Measurements from ENCODE around the gene PTPRG. TPM values are rescaled to one million over a fixed set of nuclear protein-coding genes. Genes with fewer than 3 reads are reported as not detected.

The PTPRG gene
- total and polyA plus RNA-seq, 4 donors: 3.6 to 35.6 (median 8.1) TPM

DNA sequence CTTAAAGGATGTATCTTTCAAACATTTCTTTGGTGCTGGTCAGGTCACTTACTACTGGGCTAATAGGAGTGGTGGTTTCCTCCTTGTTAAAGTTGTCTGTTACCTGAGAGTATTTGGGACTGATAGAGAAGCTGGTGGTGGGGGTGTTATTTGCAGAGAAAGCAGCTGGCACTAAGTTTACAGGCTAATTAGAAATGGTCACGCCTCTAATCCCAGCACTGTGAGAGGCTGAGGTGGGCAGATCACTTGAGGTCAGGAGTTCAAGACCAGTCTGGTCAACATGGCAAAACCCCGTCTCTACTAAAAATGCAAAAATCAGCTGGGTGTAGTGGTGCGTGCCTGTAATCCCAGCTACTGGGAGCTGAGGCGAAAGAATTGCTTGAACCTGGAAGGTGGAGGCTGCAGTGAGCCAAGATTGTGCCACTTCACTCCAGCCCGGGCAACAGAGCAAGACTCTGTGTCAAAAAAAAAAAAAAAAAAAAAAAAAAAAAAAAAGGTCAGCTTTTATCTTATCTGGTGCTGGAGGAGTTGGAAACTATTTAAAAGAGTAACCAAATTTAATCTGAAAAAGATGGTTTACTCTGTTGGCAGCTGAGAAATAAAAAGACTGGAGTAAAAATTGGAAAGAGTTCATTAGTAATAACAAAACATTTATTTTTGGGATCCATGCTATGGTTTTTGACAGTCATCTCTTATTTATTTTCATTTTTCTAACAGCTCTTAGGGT, 332.6 kb downstream of the PTPRG start:
- no peak for DNase-seq (ENCODE audit: low spot score)

DNA sequence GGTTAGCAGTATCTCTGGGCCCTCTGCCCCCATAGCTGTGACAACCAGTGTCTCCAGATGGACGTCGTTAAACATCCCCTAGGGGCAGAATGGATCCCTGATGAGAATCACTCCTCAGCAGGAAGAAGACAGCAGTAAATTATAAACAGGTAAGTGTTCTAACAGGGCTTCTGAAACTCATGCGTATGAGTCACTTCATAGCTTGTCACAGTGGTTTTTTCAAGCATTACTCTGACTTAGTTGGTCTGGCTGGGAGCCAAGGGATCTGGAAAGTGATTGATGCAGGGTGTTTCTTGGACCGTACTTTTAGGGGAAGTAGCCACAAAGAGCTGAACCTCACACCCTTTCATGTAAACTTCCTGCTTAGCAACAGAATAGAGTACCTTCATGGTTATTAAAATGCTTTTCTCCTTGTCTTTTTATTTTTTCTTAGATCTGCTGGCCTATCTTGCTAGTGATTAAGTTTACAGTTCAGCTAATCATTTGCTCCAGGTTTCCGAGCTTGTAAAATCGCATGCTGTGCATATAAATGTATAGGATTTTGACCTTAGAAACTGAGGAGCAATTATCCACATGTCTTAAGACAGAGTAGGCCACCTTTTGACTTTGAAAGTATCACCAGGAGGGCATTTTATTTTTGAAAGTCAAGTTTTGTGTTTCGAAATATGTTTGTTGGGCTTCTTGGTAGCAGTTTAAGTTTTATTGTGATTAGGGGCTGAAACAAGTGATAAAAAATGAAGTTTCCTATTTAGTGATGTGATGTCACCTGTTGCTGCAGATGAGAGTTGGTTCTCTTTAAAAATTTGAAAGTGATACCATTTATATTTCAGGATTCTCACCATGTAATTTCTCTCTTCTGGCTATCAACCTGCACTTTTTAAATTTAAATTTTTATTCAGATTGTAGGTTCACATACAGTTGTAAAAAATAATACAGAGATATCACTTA, 333.9 kb downstream of the PTPRG start:
- H3K36me3 ChIP-seq (ENCODE audit: control insufficient read depth in 4 of 4, insufficient read depth in 3 of 4, low read depth in 1 of 4, low read length in 3 of 4): no peaks in the 10 kb centered on the region
- H3K27ac ChIP-seq (ENCODE audit: low read depth in 1 of 2, low read length in 2 of 2): no peak overlapping the region
- H3K4me3 ChIP-seq (ENCODE audit: low read depth in 1 of 3, low read length in 3 of 3): no peak overlapping the region
- DNase-seq (ENCODE audit: low spot score): no peak
- WGBS: 61% methylated on average over 7 of the region's 7 CpGs
- H3K4me1 ChIP-seq (ENCODE audit: control insufficient read depth in 4 of 4, insufficient read depth in 4 of 4, low read length in 3 of 4): peaks cover 6 to 15% (median 11%) of the 10 kb centered on the region in 4 donors
- no peaks in the 10 kb centered on the region for H3K27me3 ChIP-seq (ENCODE audit: control insufficient read depth in 4 of 4, insufficient read depth in 4 of 4, low read length in 3 of 4)
- H3K9ac ChIP-seq (ENCODE audit: low read depth in 1 of 2, low read length in 2 of 2): no peak overlapping the region
- no peaks in the 10 kb centered on the region for H3K9me3 ChIP-seq (ENCODE audit: control insufficient read depth in 4 of 4, low read length in 3 of 4)
- TF ChIP-seq, protein P1, sequence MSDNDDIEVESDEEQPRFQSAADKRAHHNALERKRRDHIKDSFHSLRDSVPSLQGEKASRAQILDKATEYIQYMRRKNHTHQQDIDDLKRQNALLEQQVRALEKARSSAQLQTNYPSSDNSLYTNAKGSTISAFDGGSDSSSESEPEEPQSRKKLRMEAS (IDR thresholded peaks at IDR 0.05): no peak
- TF ChIP-seq, protein P2, sequence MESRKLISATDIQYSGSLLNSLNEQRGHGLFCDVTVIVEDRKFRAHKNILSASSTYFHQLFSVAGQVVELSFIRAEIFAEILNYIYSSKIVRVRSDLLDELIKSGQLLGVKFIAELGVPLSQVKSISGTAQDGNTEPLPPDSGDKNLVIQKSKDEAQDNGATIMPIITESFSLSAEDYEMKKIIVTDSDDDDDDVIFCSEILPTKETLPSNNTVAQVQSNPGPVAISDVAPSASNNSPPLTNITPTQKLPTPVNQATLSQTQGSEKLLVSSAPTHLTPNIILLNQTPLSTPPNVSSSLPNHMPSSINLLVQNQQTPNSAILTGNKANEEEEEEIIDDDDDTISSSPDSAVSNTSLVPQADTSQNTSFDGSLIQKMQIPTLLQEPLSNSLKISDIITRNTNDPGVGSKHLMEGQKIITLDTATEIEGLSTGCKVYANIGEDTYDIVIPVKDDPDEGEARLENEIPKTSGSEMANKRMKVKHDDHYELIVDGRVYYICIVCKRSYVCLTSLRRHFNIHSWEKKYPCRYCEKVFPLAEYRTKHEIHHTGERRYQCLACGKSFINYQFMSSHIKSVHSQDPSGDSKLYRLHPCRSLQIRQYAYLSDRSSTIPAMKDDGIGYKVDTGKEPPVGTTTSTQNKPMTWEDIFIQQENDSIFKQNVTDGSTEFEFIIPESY (IDR thresholded peaks at IDR 0.05): no peak
- TF ChIP-seq YY1 (IDR thresholded peaks at IDR 0.05) (no peak), FOXA1 (IDR thresholded peaks at IDR 0.05) (no peak), SP1 (IDR thresholded peaks at IDR 0.05) (no peak), EGR1 (IDR thresholded peaks at IDR 0.05; ENCODE audit: low read depth in 2 of 2) (no peak), RAD21 (IDR thresholded peaks at IDR 0.05) (no peak), NR2F2 (IDR thresholded peaks at IDR 0.05) (no peak), HNF4A (conservative IDR thresholded peaks at IDR 0.05) (no peak)
- TF ChIP-seq, protein P3, sequence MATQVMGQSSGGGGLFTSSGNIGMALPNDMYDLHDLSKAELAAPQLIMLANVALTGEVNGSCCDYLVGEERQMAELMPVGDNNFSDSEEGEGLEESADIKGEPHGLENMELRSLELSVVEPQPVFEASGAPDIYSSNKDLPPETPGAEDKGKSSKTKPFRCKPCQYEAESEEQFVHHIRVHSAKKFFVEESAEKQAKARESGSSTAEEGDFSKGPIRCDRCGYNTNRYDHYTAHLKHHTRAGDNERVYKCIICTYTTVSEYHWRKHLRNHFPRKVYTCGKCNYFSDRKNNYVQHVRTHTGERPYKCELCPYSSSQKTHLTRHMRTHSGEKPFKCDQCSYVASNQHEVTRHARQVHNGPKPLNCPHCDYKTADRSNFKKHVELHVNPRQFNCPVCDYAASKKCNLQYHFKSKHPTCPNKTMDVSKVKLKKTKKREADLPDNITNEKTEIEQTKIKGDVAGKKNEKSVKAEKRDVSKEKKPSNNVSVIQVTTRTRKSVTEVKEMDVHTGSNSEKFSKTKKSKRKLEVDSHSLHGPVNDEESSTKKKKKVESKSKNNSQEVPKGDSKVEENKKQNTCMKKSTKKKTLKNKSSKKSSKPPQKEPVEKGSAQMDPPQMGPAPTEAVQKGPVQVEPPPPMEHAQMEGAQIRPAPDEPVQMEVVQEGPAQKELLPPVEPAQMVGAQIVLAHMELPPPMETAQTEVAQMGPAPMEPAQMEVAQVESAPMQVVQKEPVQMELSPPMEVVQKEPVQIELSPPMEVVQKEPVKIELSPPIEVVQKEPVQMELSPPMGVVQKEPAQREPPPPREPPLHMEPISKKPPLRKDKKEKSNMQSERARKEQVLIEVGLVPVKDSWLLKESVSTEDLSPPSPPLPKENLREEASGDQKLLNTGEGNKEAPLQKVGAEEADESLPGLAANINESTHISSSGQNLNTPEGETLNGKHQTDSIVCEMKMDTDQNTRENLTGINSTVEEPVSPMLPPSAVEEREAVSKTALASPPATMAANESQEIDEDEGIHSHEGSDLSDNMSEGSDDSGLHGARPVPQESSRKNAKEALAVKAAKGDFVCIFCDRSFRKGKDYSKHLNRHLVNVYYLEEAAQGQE (IDR thresholded peaks at IDR 0.05): no peak

More for the DNA sequence above, 332.6 kb downstream of the PTPRG start:
- Histone ChIP-seq H3K36me3 (ENCODE audit: control insufficient read depth in 4 of 4, insufficient read depth in 3 of 4, low read depth in 1 of 4, low read length in 3 of 4) (no peaks in the 10 kb centered on the region), H3K9ac (ENCODE audit: low read depth in 1 of 2, low read length in 2 of 2) (no peak overlapping the region), H3K4me1 (ENCODE audit: control insufficient read depth in 4 of 4, insufficient read depth in 4 of 4, low read length in 3 of 4) (peaks cover 6 to 18% (median 14%) of the 10 kb centered on the region in 4 donors), H3K9me3 (ENCODE audit: control insufficient read depth in 4 of 4, low read length in 3 of 4) (no peaks in the 10 kb centered on the region), H3K27ac (ENCODE audit: low read depth in 1 of 2, low read length in 2 of 2) (no peak overlapping the region), H3K4me3 (ENCODE audit: low read depth in 1 of 3, low read length in 3 of 3) (no peak overlapping the region), H3K27me3 (ENCODE audit: control insufficient read depth in 4 of 4, insufficient read depth in 4 of 4, low read length in 3 of 4) (no peaks in the 10 kb centered on the region)
- no peak for TF ChIP-seq FOXA2 (IDR thresholded peaks at IDR 0.05)
- no peak for TF ChIP-seq HNF4A (conservative IDR thresholded peaks at IDR 0.05)
- TF ChIP-seq NR2F2 (IDR thresholded peaks at IDR 0.05): no peak
- no peak for TF ChIP-seq SP1 (IDR thresholded peaks at IDR 0.05)
- no peak for TF ChIP-seq HNF4G (IDR thresholded peaks at IDR 0.05)
- TF ChIP-seq RAD21 (IDR thresholded peaks at IDR 0.05): no peak
- no peak for TF ChIP-seq RXRA (IDR thresholded peaks at IDR 0.05)
- TF ChIP-seq, protein P4, sequence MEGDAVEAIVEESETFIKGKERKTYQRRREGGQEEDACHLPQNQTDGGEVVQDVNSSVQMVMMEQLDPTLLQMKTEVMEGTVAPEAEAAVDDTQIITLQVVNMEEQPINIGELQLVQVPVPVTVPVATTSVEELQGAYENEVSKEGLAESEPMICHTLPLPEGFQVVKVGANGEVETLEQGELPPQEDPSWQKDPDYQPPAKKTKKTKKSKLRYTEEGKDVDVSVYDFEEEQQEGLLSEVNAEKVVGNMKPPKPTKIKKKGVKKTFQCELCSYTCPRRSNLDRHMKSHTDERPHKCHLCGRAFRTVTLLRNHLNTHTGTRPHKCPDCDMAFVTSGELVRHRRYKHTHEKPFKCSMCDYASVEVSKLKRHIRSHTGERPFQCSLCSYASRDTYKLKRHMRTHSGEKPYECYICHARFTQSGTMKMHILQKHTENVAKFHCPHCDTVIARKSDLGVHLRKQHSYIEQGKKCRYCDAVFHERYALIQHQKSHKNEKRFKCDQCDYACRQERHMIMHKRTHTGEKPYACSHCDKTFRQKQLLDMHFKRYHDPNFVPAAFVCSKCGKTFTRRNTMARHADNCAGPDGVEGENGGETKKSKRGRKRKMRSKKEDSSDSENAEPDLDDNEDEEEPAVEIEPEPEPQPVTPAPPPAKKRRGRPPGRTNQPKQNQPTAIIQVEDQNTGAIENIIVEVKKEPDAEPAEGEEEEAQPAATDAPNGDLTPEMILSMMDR (IDR thresholded peaks at IDR 0.05; ENCODE audit: low read depth, low read length, missing input control): no peak
- TF ChIP-seq FOXA1 (IDR thresholded peaks at IDR 0.05): no peak
- TF ChIP-seq, protein P3 (IDR thresholded peaks at IDR 0.05): no peak
- no peak for TF ChIP-seq YY1 (IDR thresholded peaks at IDR 0.05)
- WGBS: 55% methylated on average over 5 of the region's 5 CpGs

Data from liver (tissue), 9 donors.